Activated CD4-positive, alpha-beta T cell treated with anti-CD3 and anti-CD28 coated beads for 36 hours (primary cell): ENCODE measurements around the gene ABCB10. TPM values are rescaled to one million over a fixed set of nuclear protein-coding genes. Genes with fewer than 3 reads are reported as not detected.
A peak's percentile ranks its signal among the peaks of the same experiment; 100 is the strongest.
"Not testable (repeated sequence)": the region's sequence is repeated elsewhere in the genome, so short reads cannot be mapped to it uniquely, and the experiment has no call there.

Source experiments
- ATAC-seq: fragments of 200-7000 bp; cut with Tn5 transposase; one replicate; pipeline ENCODE4 v1.10.0; 2021; ENCODE audit warnings: mild to moderate bottlenecking, moderate library complexity
- CTCF ChIA-PET: fragments of 350-600 bp; sonication (Branson Sonifier 250); formaldehyde crosslinking; loops from one replicate; lab custom pipeline; 2021; ENCODE audit warnings: antibody characterized with exemption; lab: Charles Lee
- POLR2A ChIA-PET: fragments of 350-600 bp; sonication (Branson Sonifier 250); formaldehyde crosslinking; loops from one replicate; lab custom pipeline; 2021; ENCODE audit warnings: antibody characterized with exemption, inconsistent platforms; lab: Charles Lee
- DNase-seq: peaks from one replicate; pipeline ENCODE4 v3.0.0-alpha.2; 2020
- H3K27ac Mint-ChIP-seq: one replicate; pipeline ENCODE4 v1.8.0; 2021; ENCODE audit warnings: mixed read lengths
- H3K27me3 Mint-ChIP-seq: one replicate; pipeline ENCODE4 v1.8.0; 2021; ENCODE audit warnings: mixed read lengths
- H3K36me3 Mint-ChIP-seq: one replicate; pipeline ENCODE4 v1.8.0; 2021; ENCODE audit warnings: low read depth, mixed read lengths
- H3K4me1 Mint-ChIP-seq: one replicate; pipeline ENCODE4 v1.8.0; 2021; ENCODE audit warnings: mixed read lengths
- H3K4me3 Mint-ChIP-seq: one replicate; pipeline ENCODE4 v1.8.0; 2021; ENCODE audit warnings: mild to moderate bottlenecking, moderate library complexity, mixed read lengths
- H3K9me3 Mint-ChIP-seq: one replicate; pipeline ENCODE4 v1.8.0; 2021; ENCODE audit warnings: low read depth, mixed read lengths
- intact Hi-C, 2 experiments: fragments of 100-400 bp; cut with DNase I in 1 of 2; cut with micrococcal nuclease in 1 of 2; formaldehyde crosslinking; loops; one replicate each; pipeline versions ENCODE4 v1.14.2 to v1.15.1; 2022 to 2024; cut with DNase I, micrococcal nuclease
- total RNA-seq, 2 experiments: library from RNA; stranded (reverse); gene quantifications; one replicate each; pipeline ENCODE4 v1.2.3, GENCODE V29; 2021

ABCB10 gene
- total RNA-seq, 2 experiments from 2014 or later = 18.4 to 30.1 TPM

GRCh38 chr1:229570305-229570704 is 11.8 kb upstream of the ABCB10 start:
- H3K36me3 Mint-ChIP-seq = no peaks in the 10 kb centered on the region

GRCh38 chr1:229567109-229567868 is 8.8 kb upstream of the ABCB10 start:
- no peak overlapping the region for H3K27ac Mint-ChIP-seq
- peaks cover 2% of the 10 kb centered on the region for H3K4me1 Mint-ChIP-seq
- intact Hi-C loops = no loop called here
- no peak for DNase-seq
- ATAC-seq = no peak
- H3K4me3 Mint-ChIP-seq = no peak overlapping the region
- POLR2A ChIA-PET = no interaction called here
- CTCF ChIA-PET = no interaction called here
- H3K36me3 Mint-ChIP-seq = no peaks in the 10 kb centered on the region
- peaks cover 2% of the 10 kb centered on the region for H3K27me3 Mint-ChIP-seq
- H3K9me3 Mint-ChIP-seq = no peaks in the 10 kb centered on the region

More at GRCh38 chr1:229570305-229570704, 11.8 kb upstream of the ABCB10 start:
- no peak for DNase-seq
- ATAC-seq = no peak
- Mint-ChIP-seq H3K4me3 (no peak overlapping the region), H3K9me3 (no peaks in the 10 kb centered on the region), H3K27ac (no peak overlapping the region), H3K4me1 (peaks cover 2% of the 10 kb centered on the region), H3K27me3 (peaks cover 2% of the 10 kb centered on the region)
- ChIA-PET CTCF (no interaction called here), POLR2A (no interaction called here)
- intact Hi-C loops = no loop called here

GRCh38 chr1:229563701-229564100 is 5.2 kb upstream of the ABCB10 start:
- Mint-ChIP-seq H3K27me3 (peaks cover 2% of the 10 kb centered on the region), H3K4me3 (no peak overlapping the region), H3K36me3 (no peaks in the 10 kb centered on the region), H3K9me3 (no peaks in the 10 kb centered on the region), H3K27ac (no peak overlapping the region), H3K4me1 (peaks cover 7% of the 10 kb centered on the region)
- intact Hi-C loops = no loop called here
- CTCF ChIA-PET = interaction anchor here (1.2 kb wide), 1 partner anchor 33 kb away, joined by 3 read pairs; no protein-coding TSS in a partner anchor
- no peak for DNase-seq
- no peak for ATAC-seq
- POLR2A ChIA-PET = no interaction called here

- POLR2A ChIA-PET = no interaction called here
- intact Hi-C loops = no loop called here
- CTCF ChIA-PET = interaction anchor here (1.2 kb wide), 1 partner anchor 33 kb away, joined by 3 read pairs; no protein-coding TSS in a partner anchor
- Mint-ChIP-seq H3K9me3 (no peaks in the 10 kb centered on the region), H3K27ac (no peak overlapping the region), H3K36me3 (no peaks in the 10 kb centered on the region), H3K27me3 (peaks cover 2% of the 10 kb centered on the region), H3K4me3 (no peak overlapping the region), H3K4me1 (peaks cover 7% of the 10 kb centered on the region)
- ATAC-seq (no peak), DNase-seq (no peak)
Observed at GRCh38 chr1:229563241-229563640, 4.7 kb upstream of the ABCB10 start.

GRCh38 chr1:229562686-229563085 is 4.2 kb upstream of the ABCB10 start:
- CTCF ChIA-PET = no interaction called here
- Mint-ChIP-seq H3K27me3 (peaks cover 2% of the 10 kb centered on the region), H3K36me3 (no peaks in the 10 kb centered on the region), H3K4me1 (peaks cover 7% of the 10 kb centered on the region), H3K9me3 (no peaks in the 10 kb centered on the region), H3K4me3 (no peak overlapping the region), H3K27ac (no peak overlapping the region)
- no peak for ATAC-seq
- POLR2A ChIA-PET = no interaction called here
- intact Hi-C loops = no loop called here
- DNase-seq = no peak

GRCh38 chr1:229561141-229561540 is 2.6 kb upstream of the ABCB10 start:
- Mint-ChIP-seq H3K27ac (no peak overlapping the region), H3K36me3 (no peaks in the 10 kb centered on the region), H3K4me3 (no peak overlapping the region), H3K9me3 (no peaks in the 10 kb centered on the region), H3K4me1 (peaks cover 20% of the 10 kb centered on the region), H3K27me3 (no peaks in the 10 kb centered on the region)
- CTCF ChIA-PET = no interaction called here
- POLR2A ChIA-PET = interaction anchor here (0.6 kb wide), 1 partner anchor 1023 kb away, joined by 8 read pairs; no protein-coding TSS in a partner anchor
- no peak for DNase-seq
- ATAC-seq = no peak
- intact Hi-C loops = no loop called here

- ATAC-seq, H3K27me3 Mint-ChIP-seq, H3K27ac Mint-ChIP-seq, DNase-seq, POLR2A ChIA-PET, intact Hi-C loops, CTCF ChIA-PET, H3K36me3 Mint-ChIP-seq, H3K9me3 Mint-ChIP-seq: not testable (repeated sequence)
- peaks cover 27% of the 10 kb centered on the region for H3K4me1 Mint-ChIP-seq
- peak overlapping the region; percentile 84 for H3K4me3 Mint-ChIP-seq
Observed at GRCh38 chr1:229560124-229560523, 1.6 kb upstream of the ABCB10 start.

- ChIA-PET CTCF (interaction anchor here (0.6 to 1.3 kb wide), 8 partner anchors 11 to 293 kb away, joined by 3 to 6 read pairs (median 4); no protein-coding TSS in a partner anchor), POLR2A (interaction anchor here (1.2 to 2.2 kb wide), 3 partner anchors 51 to 67 kb away, joined by 3 to 7 read pairs (median 4); partner anchors contain the start of genes NUP133, TAF5L and URB2)
- intact Hi-C loops = loop anchor here (1.0 to 5.0 kb wide), 9 partner anchors 48 to 1083 kb away; partner anchors contain the start of genes TAF5L (in 2 of the 2), URB2 (in 2 of the 2), CCSAP (in 1 of the 2) and COG2 (in 1 of the 2)
- Mint-ChIP-seq H3K4me3 (peak overlapping the region; percentile 84), H3K27ac (peak overlapping the region; percentile 75), H3K4me1 (peaks cover 31% of the 10 kb centered on the region)
- peak; percentile 20 for DNase-seq
- not testable (repeated sequence) for H3K27me3 Mint-ChIP-seq, ATAC-seq, H3K9me3 Mint-ChIP-seq, H3K36me3 Mint-ChIP-seq
Observed at GRCh38 chr1:229559336-229559801, 862 bp upstream of the ABCB10 start.

GRCh38 chr1:229557913-229558414 is 543 bp downstream of the ABCB10 start:
- intact Hi-C loops = loop anchor here (1.0 to 5.0 kb wide), 11 partner anchors 16 to 754 kb away; partner anchors contain the start of genes NUP133 (in 2 of the 2), CCSAP (in 1 of the 2) and RAB4A (in 1 of the 2)
- CTCF ChIA-PET = interaction anchor here (0.6 to 1.6 kb wide), 9 partner anchors 12 to 209 kb away, joined by 3 to 6 read pairs (median 3); no protein-coding TSS in a partner anchor

GRCh38 chr1:229557200-229557850 is 1.2 kb downstream of the ABCB10 start:
- H3K4me1 Mint-ChIP-seq = peaks cover 41% of the 10 kb centered on the region
- ChIA-PET POLR2A (interaction anchor here (0.6 to 2.2 kb wide), 2 partner anchors 49 to 746 kb away, joined by 3 to 7 read pairs; partner anchors contain the start of gene NUP133), CTCF (interaction anchor here (1.2 to 1.6 kb wide), 4 partner anchors 12 to 54 kb away, joined by 3 to 4 read pairs (median 4); no protein-coding TSS in a partner anchor)
- H3K4me3 Mint-ChIP-seq = peak overlapping the region; percentile 86
- peak; percentile 23 for DNase-seq
- no peaks in the 10 kb centered on the region for H3K36me3 Mint-ChIP-seq
- no peaks in the 10 kb centered on the region for H3K27me3 Mint-ChIP-seq
- ATAC-seq = no peak
- H3K9me3 Mint-ChIP-seq = no peaks in the 10 kb centered on the region
- intact Hi-C loops = loop anchor here (5.0 kb wide), 3 partner anchors 50 to 755 kb away; no protein-coding TSS in a partner anchor
- H3K27ac Mint-ChIP-seq = peak overlapping the region; percentile 89

More at GRCh38 chr1:229557913-229558414, 543 bp downstream of the ABCB10 start:
- DNase-seq = peak; percentile 54
- POLR2A ChIA-PET = interaction anchor here (1.2 to 2.2 kb wide), 3 partner anchors 49 to 69 kb away, joined by 3 to 7 read pairs (median 4); partner anchors contain the start of genes NUP133, TAF5L and URB2
- peak; percentile 6 for ATAC-seq
- H3K4me1 Mint-ChIP-seq = peaks cover 38% of the 10 kb centered on the region
- H3K27me3 Mint-ChIP-seq = no peaks in the 10 kb centered on the region
- no peaks in the 10 kb centered on the region for H3K36me3 Mint-ChIP-seq
- no peaks in the 10 kb centered on the region for H3K9me3 Mint-ChIP-seq
- peak overlapping the region; percentile 89 for H3K27ac Mint-ChIP-seq
- peak overlapping the region; percentile 86 for H3K4me3 Mint-ChIP-seq
